Neural progenitor cell (in vitro differentiated cells): ENCODE measurements around the gene KDM6A. TPM values are rescaled to one million over a fixed set of nuclear protein-coding genes. Genes with fewer than 3 reads are reported as not detected.
"Not testable (repeated sequence)": the region's sequence is repeated elsewhere in the genome, so short reads cannot be mapped to it uniquely, and the experiment has no call there.

Source experiments
- DNase-seq: peaks from one replicate; pipeline ENCODE4 v3.0.0-alpha.2; 2016; ENCODE audit warnings: low spot score
- H2AFZ ChIP-seq: fragments of 200-600 bp; sonication (generic); replicated peaks from 2 replicates; pipeline ENCODE4 v1.6.1; 2016; ENCODE audit warnings: antibody characterized with exemption
- H3F3A ChIP-seq: fragments of 200-600 bp; sonication (generic); 2 replicates; pipeline ENCODE4 v1.6.1; 2016; ENCODE audit warnings: antibody characterized with exemption, low read depth
- H3K27ac ChIP-seq: fragments of 200-600 bp; sonication (generic); 2 replicates; pipeline ENCODE4 v1.5.1; 2016; ENCODE audit warnings: mild to moderate bottlenecking
- H3K27me3 ChIP-seq: fragments of 200-600 bp; sonication (generic); 2 replicates; pipeline ENCODE4 v1.6.1; 2016; ENCODE audit warnings: mild to moderate bottlenecking, moderate library complexity
- H3K36me3 ChIP-seq: fragments of 200-600 bp; sonication (generic); 2 replicates; pipeline ENCODE4 v1.5.1; 2016
- H3K4me1 ChIP-seq: fragments of 200-600 bp; sonication (generic); 2 replicates; pipeline ENCODE4 v1.6.1; 2016; ENCODE audit warnings: mixed run types
- H3K4me2 ChIP-seq: fragments of 200-600 bp; sonication (generic); 2 replicates; pipeline ENCODE4 v1.6.1; 2016
- H3K4me3 ChIP-seq: fragments of 200-600 bp; sonication (generic); 2 replicates; pipeline ENCODE4 v1.5.1; 2016
- H3K79me2 ChIP-seq: fragments of 200-600 bp; sonication (generic); 2 replicates; pipeline ENCODE4 v1.6.1; 2016; ENCODE audit warnings: low read depth
- H3K9ac ChIP-seq: fragments of 200-600 bp; sonication (generic); 2 replicates; pipeline ENCODE4 v1.6.1; 2016
- H3K9me3 ChIP-seq: fragments of 200-600 bp; sonication (generic); 2 replicates; pipeline ENCODE4 v1.5.1; 2016; ENCODE audit warnings: low read depth
- H4K20me1 ChIP-seq: fragments of 200-600 bp; sonication (generic); 2 replicates; pipeline ENCODE4 v1.6.1; 2016; ENCODE audit warnings: low read depth
- H3K27ac Mint-ChIP-seq: 3 replicates; pipeline ENCODE4 v1.8.0; 2021; ENCODE audit warnings: mixed read lengths
- H3K27me3 Mint-ChIP-seq: 2 replicates; pipeline ENCODE4 v1.8.0; 2022; ENCODE audit warnings: low read depth, mild to moderate bottlenecking, inconsistent platforms, moderate library complexity, mixed read lengths; ENCODE audit not compliant: insufficient read depth
- H3K36me3 Mint-ChIP-seq: 3 replicates; pipeline ENCODE4 v1.8.0; 2021; ENCODE audit warnings: mixed read lengths
- H3K4me1 Mint-ChIP-seq: 3 replicates; pipeline ENCODE4 v1.8.0; 2021; ENCODE audit warnings: mixed read lengths
- H3K4me3 Mint-ChIP-seq: 3 replicates; pipeline ENCODE4 v1.8.0; 2021; ENCODE audit warnings: mild to moderate bottlenecking, moderate library complexity, mixed read lengths
- H3K9me3 Mint-ChIP-seq: 3 replicates; pipeline ENCODE4 v1.8.0; 2020; ENCODE audit warnings: mixed read lengths
- CTCF ChIP-seq: fragments of 200-600 bp; sonication (generic); IDR thresholded peaks from 2 replicates; pipeline ENCODE4 v1.5.1; 2017; ENCODE audit warnings: antibody characterized with exemption, mild to moderate bottlenecking
- EZH2 ChIP-seq: fragments of 200-600 bp; sonication (generic); IDR thresholded peaks from 2 replicates; pipeline ENCODE4 v1.6.1; 2017; ENCODE audit warnings: antibody characterized with exemption, mild to moderate bottlenecking, moderate library complexity
- EZH2phosphoT487 ChIP-seq: fragments of 200-600 bp; sonication (generic); IDR thresholded peaks from 2 replicates; pipeline ENCODE4 v1.6.1; 2017; ENCODE audit warnings: antibody characterized with exemption
- total RNA-seq: library from RNA; depleted of rRNA; stranded (reverse); fragments of >200 nt; gene quantifications from 2 replicates; pipeline ENCODE4 v1.2.3, GENCODE V29; 2015; ENCODE audit warnings: low replicate concordance

KDM6A gene
- total RNA-seq, 1 donor from 2014 or later: 56.2 TPM

- H3K4me3 Mint-ChIP-seq: no peak overlapping the region
- Histone ChIP-seq H3K36me3 (no peaks in the 10 kb centered on the region), H3K4me2 (no peak overlapping the region), H3K9me3 (no peaks in the 10 kb centered on the region), H3K79me2 (peaks cover 89% of the 10 kb centered on the region), H3K4me3 (no peak overlapping the region), H4K20me1 (no peaks in the 10 kb centered on the region), H2AFZ (no peak overlapping the region), H3K9ac (no peak overlapping the region), H3K4me1 (no peaks in the 10 kb centered on the region), H3K27me3 (no peaks in the 10 kb centered on the region), H3K27ac (no peak overlapping the region), H3F3A (no peaks in the 10 kb centered on the region)
- no peak overlapping the region for H3K27ac Mint-ChIP-seq
- no peaks in the 10 kb centered on the region for H3K4me1 Mint-ChIP-seq
- DNase-seq: no peak
- TF ChIP-seq CTCF: no peak
- no peak for TF ChIP-seq EZH2
- no peak for TF ChIP-seq EZH2phosphoT487
- no peaks in the 10 kb centered on the region for H3K27me3 Mint-ChIP-seq
- H3K36me3 Mint-ChIP-seq: peaks cover 2% of the 10 kb centered on the region
- peaks cover 5% of the 10 kb centered on the region for H3K9me3 Mint-ChIP-seq
Measured at GRCh38 chrX:45026036-45026435, 153.0 kb downstream of the KDM6A start.

- H3K9me3 ChIP-seq: peaks cover 4% of the 10 kb centered on the region
- H3K27ac ChIP-seq: no peak overlapping the region
- no peak overlapping the region for H3K4me3 ChIP-seq
- Mint-ChIP-seq H3K9me3 (peaks cover 9% of the 10 kb centered on the region), H3K27ac (no peak overlapping the region), H3K27me3 (no peaks in the 10 kb centered on the region), H3K4me1 (no peaks in the 10 kb centered on the region), H3K36me3 (peaks cover 7% of the 10 kb centered on the region), H3K4me3 (no peak overlapping the region)
- no peak overlapping the region for H3K9ac ChIP-seq
- H3K27me3 ChIP-seq: no peaks in the 10 kb centered on the region
- no peak for DNase-seq
- no peaks in the 10 kb centered on the region for H3K4me1 ChIP-seq
- H3K36me3 ChIP-seq: peaks cover 8% of the 10 kb centered on the region
- no peaks in the 10 kb centered on the region for H3F3A ChIP-seq
- H4K20me1 ChIP-seq: no peaks in the 10 kb centered on the region
- H3K4me2 ChIP-seq: no peak overlapping the region
- no peak for TF ChIP-seq EZH2
- H2AFZ ChIP-seq: no peak overlapping the region
- peaks cover 80% of the 10 kb centered on the region for H3K79me2 ChIP-seq
Measured at GRCh38 chrX:45031830-45032378, 158.9 kb downstream of the KDM6A start.

GRCh38 chrX:45035071-45035470 lies 162.1 kb downstream of the KDM6A start:
- Mint-ChIP-seq H3K27me3 (no peaks in the 10 kb centered on the region), H3K36me3 (peaks cover 17% of the 10 kb centered on the region), H3K9me3 (peaks cover 11% of the 10 kb centered on the region), H3K4me1 (no peaks in the 10 kb centered on the region), H3K4me3 (no peak overlapping the region), H3K27ac (no peak overlapping the region)
- H3K79me2 ChIP-seq: peaks cover 54% of the 10 kb centered on the region
- no peak overlapping the region for H3K4me2 ChIP-seq
- no peak for DNase-seq
- TF ChIP-seq EZH2: no peak
- no peak for TF ChIP-seq EZH2phosphoT487
- no peak for TF ChIP-seq CTCF
- no peaks in the 10 kb centered on the region for H3K27me3 ChIP-seq
- H2AFZ ChIP-seq: no peak overlapping the region
- H3K4me3 ChIP-seq: no peak overlapping the region
- no peaks in the 10 kb centered on the region for H3F3A ChIP-seq
- no peaks in the 10 kb centered on the region for H3K4me1 ChIP-seq
- H3K27ac ChIP-seq: no peak overlapping the region
- H3K9me3 ChIP-seq: peaks cover 17% of the 10 kb centered on the region
- peaks cover 11% of the 10 kb centered on the region for H3K36me3 ChIP-seq
- H3K9ac ChIP-seq: no peak overlapping the region
- no peaks in the 10 kb centered on the region for H4K20me1 ChIP-seq

- H3K27me3 ChIP-seq: no peaks in the 10 kb centered on the region
- H3K36me3 ChIP-seq: peaks cover 11% of the 10 kb centered on the region
- Mint-ChIP-seq H3K36me3 (peaks cover 17% of the 10 kb centered on the region), H3K4me1 (no peaks in the 10 kb centered on the region), H3K27ac (no peak overlapping the region), H3K4me3 (no peak overlapping the region), H3K27me3 (no peaks in the 10 kb centered on the region), H3K9me3 (peaks cover 9% of the 10 kb centered on the region)
- H3K79me2 ChIP-seq: peaks cover 44% of the 10 kb centered on the region
- no peaks in the 10 kb centered on the region for H3F3A ChIP-seq
- H3K9ac ChIP-seq: no peak overlapping the region
- peaks cover 17% of the 10 kb centered on the region for H3K9me3 ChIP-seq
- no peaks in the 10 kb centered on the region for H3K4me1 ChIP-seq
- no peak overlapping the region for H3K27ac ChIP-seq
- no peak overlapping the region for H3K4me2 ChIP-seq
- DNase-seq: no peak
- H3K4me3 ChIP-seq: no peak overlapping the region
- H2AFZ ChIP-seq: no peak overlapping the region
- H4K20me1 ChIP-seq: no peaks in the 10 kb centered on the region
- TF ChIP-seq EZH2 (no peak), CTCF (no peak), EZH2phosphoT487 (no peak)
Measured at GRCh38 chrX:45036161-45036560, 163.2 kb downstream of the KDM6A start.

GRCh38 chrX:45040137-45040536 lies 167.1 kb downstream of the KDM6A start:
- not testable (repeated sequence) for H3K27ac Mint-ChIP-seq, H3K4me2 ChIP-seq, H3K4me3 ChIP-seq, H3K27me3 Mint-ChIP-seq, H3K27me3 ChIP-seq, H4K20me1 ChIP-seq, H3K36me3 ChIP-seq, H3K9ac ChIP-seq, H3K4me1 Mint-ChIP-seq, H3K4me3 Mint-ChIP-seq, DNase-seq, H2AFZ ChIP-seq, H3K27ac ChIP-seq, H3K4me1 ChIP-seq, H3K9me3 Mint-ChIP-seq, H3F3A ChIP-seq
- peaks cover 13% of the 10 kb centered on the region for H3K9me3 ChIP-seq
- H3K79me2 ChIP-seq: peaks cover 17% of the 10 kb centered on the region
- peaks cover 18% of the 10 kb centered on the region for H3K36me3 Mint-ChIP-seq
